GM18507 (cell line): ENCODE results near the gene PAM.
"Not testable (repeated sequence)": the region's sequence is repeated elsewhere in the genome, so short reads cannot be mapped to it uniquely, and the experiment has no call there.

Source experiments
- DNase-seq: peaks from one replicate; pipeline ENCODE4 v3.0.0; 2011; ENCODE audit warnings: low read depth; ENCODE audit not compliant: insufficient read length; ENCODE audit errors: extremely low spot score
- FAIRE-seq: peaks from 2 replicates; lab custom pipeline; 2011; peaks lifted over from hg19 to GRCh38; lab: Jason Lieb, UNC

The PAM gene

GRCh38 chr5:102875721-102876123, 120.6 kb downstream of the PAM start:
- FAIRE-seq (no peak), DNase-seq (no peak)

GRCh38 chr5:102876610-102877009, 121.5 kb downstream of the PAM start:
- FAIRE-seq (no peak), DNase-seq (no peak)

- DNase-seq (no peak), FAIRE-seq (no peak)
Measured at GRCh38 chr5:102879741-102880140, 124.6 kb downstream of the PAM start.

- FAIRE-seq (no peak), DNase-seq (no peak)
Measured at GRCh38 chr5:102886586-102886985, 131.5 kb downstream of the PAM start.

GRCh38 chr5:102888483-102888882, 133.4 kb downstream of the PAM start:
- DNase-seq = no peak
- FAIRE-seq = no peak

GRCh38 chr5:102889033-102889432, 133.9 kb downstream of the PAM start:
- FAIRE-seq = no peak
- no peak for DNase-seq

- no peak for DNase-seq
- FAIRE-seq = no peak
Measured at GRCh38 chr5:102890133-102890532, 135.0 kb downstream of the PAM start.

GRCh38 chr5:102891175-102891574, 136.1 kb downstream of the PAM start:
- DNase-seq (no peak), FAIRE-seq (no peak)

GRCh38 chr5:102893942-102894341, 138.8 kb downstream of the PAM start:
- FAIRE-seq (no peak), DNase-seq (no peak)

- DNase-seq = no peak
- no peak for FAIRE-seq
Measured at GRCh38 chr5:102895234-102895633, 140.1 kb downstream of the PAM start.

GRCh38 chr5:102895976-102896375, 140.9 kb downstream of the PAM start:
- FAIRE-seq = no peak
- DNase-seq = no peak

GRCh38 chr5:102901424-102902134, 146.5 kb downstream of the PAM start:
- FAIRE-seq (no peak), DNase-seq (no peak)

- DNase-seq (no peak), FAIRE-seq (no peak)
Measured at GRCh38 chr5:102902135-102902448, 147.0 kb downstream of the PAM start.

- no peak for FAIRE-seq
Measured at GRCh38 chr5:102902647-102903046, 147.5 kb downstream of the PAM start.

GRCh38 chr5:102903074-102903871, 148.2 kb downstream of the PAM start:
- FAIRE-seq = peak; percentile 21

More at GRCh38 chr5:102902647-102903046, 147.5 kb downstream of the PAM start:
- DNase-seq = no peak

GRCh38 chr5:102905056-102905455, 150.0 kb downstream of the PAM start:
- FAIRE-seq (no peak), DNase-seq (no peak)

More at GRCh38 chr5:102903074-102903871, 148.2 kb downstream of the PAM start:
- DNase-seq = no peak

- not testable (repeated sequence) for FAIRE-seq, DNase-seq
Measured at GRCh38 chr5:102907099-102907498, 152.0 kb downstream of the PAM start.

- no peak for FAIRE-seq
- DNase-seq = no peak
Measured at GRCh38 chr5:102910240-102911226, 155.4 kb downstream of the PAM start.

GRCh38 chr5:102911973-102912372, 156.9 kb downstream of the PAM start:
- FAIRE-seq (no peak), DNase-seq (no peak)

GRCh38 chr5:102916109-102916508, 161.0 kb downstream of the PAM start:
- DNase-seq (no peak), FAIRE-seq (no peak)
